IMR-90 (cell line): ENCODE measurements around the gene JMY. TPM values are rescaled to one million over a fixed set of nuclear protein-coding genes. Genes with fewer than 3 reads are reported as not detected.
A peak's percentile ranks its signal among the peaks of the same experiment; 100 is the strongest.

ENCODE experiments used
- ATAC-seq: fragments of 200-7000 bp; cut with Tn5 transposase; 2 replicates; pipeline ENCODE4 v1.9.1; 2020; ENCODE audit warnings: low read depth, mild to moderate bottlenecking, moderate library complexity
- BruUV-seq: library from RNA; stranded (reverse); fragments of 400-500 nt; replicated peaks from 2 replicates; lab custom pipeline; 2021; lab: Mats Ljungman, UMichigan
- CTCF ChIA-PET: fragments of 300-600 bp; formaldehyde crosslinking; extraction: SDS; loops from one replicate; lab custom pipeline; 2021; ENCODE audit warnings: antibody characterized with exemption; lab: Yijun Ruan, JAX
- POLR2A ChIA-PET: fragments of 300-600 bp; sonication (Branson Sonifier 250); formaldehyde crosslinking; loops from one replicate; lab custom pipeline; 2022; ENCODE audit warnings: antibody characterized with exemption; ENCODE audit not compliant: unreplicated experiment; lab: Charles Lee
- DNase-seq: peaks from one replicate; pipeline ENCODE4 v3.0.0; 2013
- H2AFZ ChIP-seq: replicated peaks from 2 replicates; pipeline ENCODE3; 2013; ENCODE audit warnings: low read length, mild to moderate bottlenecking; ENCODE audit not compliant: poor library complexity
- H2AK5ac ChIP-seq: 2 replicates; pipeline ENCODE4 v1.6.1; 2013; ENCODE audit warnings: low read depth, low read length, inconsistent platforms
- H2AK9ac ChIP-seq: replicated peaks from 2 replicates; pipeline ENCODE3; 2013; ENCODE audit warnings: mild to moderate bottlenecking, low read depth, low read length, moderate library complexity; ENCODE audit not compliant: poor library complexity
- H2BK120ac ChIP-seq: 2 replicates; pipeline ENCODE4 v1.6.1; 2013; ENCODE audit warnings: low read depth, low read length, inconsistent platforms
- H2BK15ac ChIP-seq: 3 replicates; pipeline ENCODE4 v1.6.1; 2013; ENCODE audit warnings: low read depth, low read length, inconsistent platforms
- H2BK20ac ChIP-seq: 2 replicates; pipeline ENCODE4 v1.6.1; 2013; ENCODE audit warnings: low read depth, mild to moderate bottlenecking, inconsistent platforms, low read length, moderate library complexity
- H2BK5ac ChIP-seq: 2 replicates; pipeline ENCODE4 v1.6.1; 2013; ENCODE audit warnings: mild to moderate bottlenecking, low read depth, low read length, inconsistent platforms; ENCODE audit not compliant: poor library complexity, severe bottlenecking
- H3K14ac ChIP-seq: replicated peaks from 2 replicates; pipeline ENCODE4 v1.6.1; 2013; ENCODE audit warnings: low read depth, low read length, inconsistent platforms
- H3K18ac ChIP-seq: 2 replicates; pipeline ENCODE4 v1.6.1; 2013; ENCODE audit warnings: low read depth, low read length, control low read depth
- H3K23ac ChIP-seq: 2 replicates; pipeline ENCODE4 v1.6.1; 2013; ENCODE audit warnings: low read depth, low read length, inconsistent platforms
- H3K27ac ChIP-seq: 2 replicates; pipeline ENCODE4 v1.5.1; 2013; ENCODE audit warnings: mild to moderate bottlenecking, control low read depth, low read length; ENCODE audit not compliant: insufficient read depth
- H3K27me3 ChIP-seq: 2 replicates; pipeline ENCODE4 v1.6.1; 2013; ENCODE audit warnings: low read length; ENCODE audit not compliant: control insufficient read depth, insufficient read depth
- H3K36me3 ChIP-seq: 2 replicates; pipeline ENCODE4 v1.6.1; 2013; ENCODE audit warnings: low read length, mixed read lengths; ENCODE audit not compliant: control insufficient read depth, insufficient read depth
- H3K4ac ChIP-seq: 2 replicates; pipeline ENCODE4 v1.6.1; 2013; ENCODE audit warnings: low read depth, low read length, inconsistent platforms
- H3K4me1 ChIP-seq: 2 replicates; pipeline ENCODE4 v1.6.1; 2013; ENCODE audit warnings: low read length, mixed read lengths; ENCODE audit not compliant: control insufficient read depth, insufficient read depth
- H3K4me2 ChIP-seq: 2 replicates; pipeline ENCODE4 v1.6.1; 2013; ENCODE audit warnings: low read depth, mild to moderate bottlenecking, control low read depth, low read length, moderate library complexity
- H3K4me3 ChIP-seq: 2 replicates; pipeline ENCODE4 v1.5.1; 2013; ENCODE audit warnings: low read depth, mild to moderate bottlenecking, control low read depth, low read length, moderate library complexity; ENCODE audit not compliant: insufficient read depth
- H3K56ac ChIP-seq: 2 replicates; pipeline ENCODE4 v1.6.1; 2013; ENCODE audit warnings: low read length, inconsistent platforms; ENCODE audit not compliant: insufficient read depth; ENCODE audit errors: extremely low read depth
- H3K79me1 ChIP-seq, 2 experiments: 2 replicates each; pipeline ENCODE4 v1.6.1; 2013; ENCODE audit warnings: low read length in 2 of 2, inconsistent platforms in 1 of 2, low read depth in 1 of 2
- H3K9ac ChIP-seq: 2 replicates; pipeline ENCODE4 v1.6.1; 2013; ENCODE audit warnings: low read depth, low read length, control low read depth
- H3K9me1 ChIP-seq: 2 replicates; pipeline ENCODE4 v1.6.1; 2013; ENCODE audit warnings: low read length, inconsistent platforms; ENCODE audit not compliant: insufficient read depth
- H3K9me3 ChIP-seq: 2 replicates; pipeline ENCODE4 v1.6.1; 2013; ENCODE audit warnings: low read length; ENCODE audit not compliant: control insufficient read depth, insufficient read depth
- H4K20me1 ChIP-seq: 2 replicates; pipeline ENCODE4 v1.6.1; 2013; ENCODE audit warnings: low read length, inconsistent platforms; ENCODE audit not compliant: insufficient read depth
- H4K5ac ChIP-seq: 2 replicates; pipeline ENCODE4 v1.6.1; 2013; ENCODE audit warnings: mild to moderate bottlenecking, low read depth, low read length, control low read depth
- H4K8ac ChIP-seq, 2 experiments: 2 replicates each; pipeline ENCODE4 v1.6.1; 2013; ENCODE audit warnings: low read depth in 2 of 2, low read length in 2 of 2, control low read depth in 1 of 2, inconsistent platforms in 1 of 2
- H4K91ac ChIP-seq: 2 replicates; pipeline ENCODE4 v1.6.1; 2013; ENCODE audit warnings: low read depth, low read length, inconsistent platforms; ENCODE audit not compliant: insufficient read depth
- BHLHE40 ChIP-seq: fragments of 150-350 bp; IDR thresholded peaks from 2 replicates; pipeline ENCODE4 v1.6.1; 2016; ENCODE audit warnings: mild to moderate bottlenecking, low read depth, low read length
- CHD1 ChIP-seq: IDR thresholded peaks from 2 replicates; pipeline ENCODE4 v1.6.1; 2012; ENCODE audit warnings: low read depth, low read length, improper control_type of control experiment
- FOS ChIP-seq: fragments of 150-350 bp; IDR thresholded peaks from 2 replicates; pipeline ENCODE4 v1.6.1; 2016; ENCODE audit warnings: low read depth, low read length
- MAFK ChIP-seq: IDR thresholded peaks from 2 replicates; pipeline ENCODE4 v1.6.1; 2012; ENCODE audit warnings: low read depth, low read length, improper control_type of control experiment
- MAZ ChIP-seq: IDR thresholded peaks from 2 replicates; pipeline ENCODE4 v1.6.1; 2012; ENCODE audit warnings: low read depth, mild to moderate bottlenecking, low read length, improper control_type of control experiment, moderate library complexity, borderline replicate concordance
- MXI1 ChIP-seq: IDR thresholded peaks from 2 replicates; pipeline ENCODE4 v1.6.1; 2012; ENCODE audit warnings: low read depth, mild to moderate bottlenecking, low read length, moderate library complexity, borderline replicate concordance
- NFE2L2 ChIP-seq: fragments of 150-350 bp; IDR thresholded peaks from 2 replicates; pipeline ENCODE4 v1.6.1; 2016; ENCODE audit warnings: low read depth, mild to moderate bottlenecking, low read length
- POLR2A ChIP-seq: IDR thresholded peaks from 2 replicates; pipeline ENCODE4 v1.6.1; 2012; ENCODE audit warnings: mild to moderate bottlenecking, low read depth, low read length
- RAD21 ChIP-seq: IDR thresholded peaks from 2 replicates; pipeline ENCODE4 v1.6.1; 2012; ENCODE audit warnings: low read length, improper control_type of control experiment
- RCOR1 ChIP-seq: IDR thresholded peaks from 2 replicates; pipeline ENCODE4 v1.6.1; 2012; ENCODE audit warnings: mild to moderate bottlenecking, low read length, improper control_type of control experiment; ENCODE audit not compliant: insufficient replicate concordance
- RFX5 ChIP-seq: IDR thresholded peaks from 2 replicates; pipeline ENCODE4 v1.8.0; 2012; ENCODE audit warnings: low read depth, mild to moderate bottlenecking, low read length, moderate library complexity
- SMC3 ChIP-seq: fragments of 150-350 bp; IDR thresholded peaks from 2 replicates; pipeline ENCODE4 v1.6.1; 2016; ENCODE audit warnings: low read depth, mild to moderate bottlenecking, antibody characterized with exemption, low read length, moderate library complexity
- WGBS, 2 experiments: methylation state at CpG; one replicate each; pipeline versions ENCODE4 v1.1.5 to v1.1.7; 2013; ENCODE audit warnings: missing lambda C conversion rate in 2 of 2; ENCODE audit not compliant: insufficient read length in 1 of 2; ENCODE audit errors: extremely low coverage in 2 of 2; 5-methylcytosine and 5-hydroxymethylcytosine counted together
- dilution Hi-C: fragments of 300-500 bp; cut with HindIII; formaldehyde crosslinking; loops from one replicate; pipeline ENCODE4 v1.14.3; 2018; ENCODE audit warnings: low sequenced_read_pairs; ENCODE audit not compliant: unreplicated experiment
- in situ Hi-C: fragments of 300-500 bp; cut with MboI; formaldehyde crosslinking; loops from 3 replicates; pipeline ENCODE4 v1.14.3; 2019; ENCODE audit warnings: low sequenced_read_pairs, inconsistent platforms, mixed read lengths
- intact Hi-C: fragments of 100-400 bp; cut with micrococcal nuclease; formaldehyde crosslinking; loops from 2 replicates; pipeline ENCODE4 v1.10.0; 2022
- polyA plus RNA-seq, 3 experiments: library from polyadenylated mRNA; depleted of rRNA; stranded (reverse); fragments of >200 nt; gene quantifications; 2 replicates each; pipeline ENCODE4 v1.2.3, GENCODE V29; 2012; ENCODE audit warnings: low replicate concordance in 1 of 3
- total RNA-seq: library from RNA; depleted of rRNA; stranded (reverse); fragments of >200 nt; gene quantifications from 2 replicates; pipeline ENCODE4 v1.2.3, GENCODE V29; 2012
- TF ChIP-seq, protein P1 (sequence below): fragments of 150-350 bp; IDR thresholded peaks from 2 replicates; pipeline ENCODE4 v1.6.1; 2017; ENCODE audit warnings: mild to moderate bottlenecking, antibody characterized with exemption, low read length, low read depth
- TF ChIP-seq, protein P2 (sequence below): conservative IDR thresholded peaks from 2 replicates; pipeline ENCODE4 v1.5.1; 2012; ENCODE audit warnings: mild to moderate bottlenecking, low read depth, low read length, improper control_type of control experiment
- TF ChIP-seq, protein P3 (sequence below): fragments of 150-350 bp; IDR thresholded peaks from 2 replicates; pipeline ENCODE4 v1.6.1; 2016; ENCODE audit warnings: low read depth, mild to moderate bottlenecking, low read length, moderate library complexity, borderline replicate concordance

Gene JMY
- total and polyA plus RNA-seq, 2 of the 4 experiments (the other 2 are of a cell fraction) = 1.7 to 3.2 TPM

DNA sequence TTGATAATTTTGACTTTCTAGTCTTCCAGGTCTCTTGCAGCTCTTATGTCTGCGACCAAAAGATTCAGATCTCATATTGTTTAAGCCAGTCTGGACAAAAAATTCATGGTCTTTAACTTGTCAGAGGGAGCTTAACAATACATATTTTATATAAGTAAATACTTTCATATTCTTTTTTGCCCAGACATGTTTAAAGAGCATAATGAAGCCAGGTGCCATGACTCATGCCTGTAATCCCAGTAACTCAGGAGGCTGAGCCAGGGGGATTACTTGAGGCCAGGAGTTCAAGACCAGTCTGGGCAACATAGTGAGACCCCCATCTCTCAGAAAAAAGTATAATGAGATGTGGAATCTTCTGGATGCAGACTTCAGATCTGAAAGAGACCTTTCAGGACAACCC is 69.8 kb downstream of the JMY start:
- Histone ChIP-seq H3K4me3 (no peak overlapping the region), H3K4me2 (no peak overlapping the region), H3K4ac (no peak overlapping the region), H2BK15ac (no peak overlapping the region), H2AK9ac (no peak overlapping the region), H2AFZ (no peak overlapping the region), H4K91ac (no peak overlapping the region), H2AK5ac (no peak overlapping the region), H4K8ac (no peak overlapping the region), H3K23ac (no peak overlapping the region), H3K9ac (no peak overlapping the region), H4K20me1 (0 out of 2 replicates have a peak, but pooled peaks cover 3% of the 10 kb centered on the region), H3K36me3 (peaks cover 7% of the 10 kb centered on the region), H3K56ac (no peak overlapping the region), H3K18ac (no peak overlapping the region), H3K14ac (no peak overlapping the region), H2BK5ac (no peak overlapping the region), H4K5ac (no peak overlapping the region), H3K9me1 (peaks cover 7% of the 10 kb centered on the region), H3K9me3 (no peaks in the 10 kb centered on the region), H3K27ac (no peak overlapping the region), H2BK20ac (no peak overlapping the region), H3K79me1 (no peaks in the 10 kb centered on the region), H3K27me3 (no peaks in the 10 kb centered on the region), H2BK120ac (no peak overlapping the region), H3K4me1 (peaks cover 9% of the 10 kb centered on the region; the same call in 1 of the 2 replicates)
- in situ Hi-C loops (no loop called here), intact Hi-C loops (no loop called here), dilution Hi-C loops (no loop called here)
- WGBS, 2 experiments = no CpG with 5 or more reads among the region's 1 CpG
- TF ChIP-seq, protein P1, sequence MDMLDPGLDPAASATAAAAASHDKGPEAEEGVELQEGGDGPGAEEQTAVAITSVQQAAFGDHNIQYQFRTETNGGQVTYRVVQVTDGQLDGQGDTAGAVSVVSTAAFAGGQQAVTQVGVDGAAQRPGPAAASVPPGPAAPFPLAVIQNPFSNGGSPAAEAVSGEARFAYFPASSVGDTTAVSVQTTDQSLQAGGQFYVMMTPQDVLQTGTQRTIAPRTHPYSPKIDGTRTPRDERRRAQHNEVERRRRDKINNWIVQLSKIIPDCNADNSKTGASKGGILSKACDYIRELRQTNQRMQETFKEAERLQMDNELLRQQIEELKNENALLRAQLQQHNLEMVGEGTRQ = no peak
- no peak for TF ChIP-seq RCOR1
- TF ChIP-seq MAFK = no peak
- TF ChIP-seq MAZ = no peak
- TF ChIP-seq, protein P2, sequence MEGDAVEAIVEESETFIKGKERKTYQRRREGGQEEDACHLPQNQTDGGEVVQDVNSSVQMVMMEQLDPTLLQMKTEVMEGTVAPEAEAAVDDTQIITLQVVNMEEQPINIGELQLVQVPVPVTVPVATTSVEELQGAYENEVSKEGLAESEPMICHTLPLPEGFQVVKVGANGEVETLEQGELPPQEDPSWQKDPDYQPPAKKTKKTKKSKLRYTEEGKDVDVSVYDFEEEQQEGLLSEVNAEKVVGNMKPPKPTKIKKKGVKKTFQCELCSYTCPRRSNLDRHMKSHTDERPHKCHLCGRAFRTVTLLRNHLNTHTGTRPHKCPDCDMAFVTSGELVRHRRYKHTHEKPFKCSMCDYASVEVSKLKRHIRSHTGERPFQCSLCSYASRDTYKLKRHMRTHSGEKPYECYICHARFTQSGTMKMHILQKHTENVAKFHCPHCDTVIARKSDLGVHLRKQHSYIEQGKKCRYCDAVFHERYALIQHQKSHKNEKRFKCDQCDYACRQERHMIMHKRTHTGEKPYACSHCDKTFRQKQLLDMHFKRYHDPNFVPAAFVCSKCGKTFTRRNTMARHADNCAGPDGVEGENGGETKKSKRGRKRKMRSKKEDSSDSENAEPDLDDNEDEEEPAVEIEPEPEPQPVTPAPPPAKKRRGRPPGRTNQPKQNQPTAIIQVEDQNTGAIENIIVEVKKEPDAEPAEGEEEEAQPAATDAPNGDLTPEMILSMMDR = no peak
- no peak for TF ChIP-seq SMC3
- no peak for TF ChIP-seq POLR2A
- TF ChIP-seq CHD1 = no peak
- no peak for TF ChIP-seq MXI1
- no peak for TF ChIP-seq BHLHE40
- TF ChIP-seq NFE2L2 = no peak
- no peak for TF ChIP-seq RFX5
- TF ChIP-seq RAD21 = no peak
- TF ChIP-seq FOS = no peak
- TF ChIP-seq, protein P3, sequence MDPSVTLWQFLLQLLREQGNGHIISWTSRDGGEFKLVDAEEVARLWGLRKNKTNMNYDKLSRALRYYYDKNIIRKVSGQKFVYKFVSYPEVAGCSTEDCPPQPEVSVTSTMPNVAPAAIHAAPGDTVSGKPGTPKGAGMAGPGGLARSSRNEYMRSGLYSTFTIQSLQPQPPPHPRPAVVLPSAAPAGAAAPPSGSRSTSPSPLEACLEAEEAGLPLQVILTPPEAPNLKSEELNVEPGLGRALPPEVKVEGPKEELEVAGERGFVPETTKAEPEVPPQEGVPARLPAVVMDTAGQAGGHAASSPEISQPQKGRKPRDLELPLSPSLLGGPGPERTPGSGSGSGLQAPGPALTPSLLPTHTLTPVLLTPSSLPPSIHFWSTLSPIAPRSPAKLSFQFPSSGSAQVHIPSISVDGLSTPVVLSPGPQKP = no peak
- CTCF ChIA-PET = no interaction called here
- no TSS peak for BruUV-seq
- POLR2A ChIA-PET = no interaction called here
- ATAC-seq (no peak), DNase-seq (peak; percentile 37)
